NCI-H345 (cell line): ENCODE measurements around the gene UBXN1.
"Not testable (repeated sequence)": the region's sequence is repeated elsewhere in the genome, so short reads cannot be mapped to it uniquely, and the experiment has no call there.

Source experiments
- DNase-seq: peaks from one replicate; lab custom pipeline; 2025; lab: John Stamatoyannopoulos, UW

The UBXN1 gene

GRCh38 chr11:62671608-62672389 is 7.1 kb downstream of the UBXN1 start, which contains the start of the genes LBHD1 and UQCC3:
TSS of gene LBHD1 (minus strand) at chr11:62672267. CDS start at chr11:62670031, 2,236 bp downstream.
TSS of gene UQCC3 (plus strand) at chr11:62671673. CDS start at chr11:62671746, 73 bp downstream.
- DNase-seq, result peak; percentile 83

DNA sequence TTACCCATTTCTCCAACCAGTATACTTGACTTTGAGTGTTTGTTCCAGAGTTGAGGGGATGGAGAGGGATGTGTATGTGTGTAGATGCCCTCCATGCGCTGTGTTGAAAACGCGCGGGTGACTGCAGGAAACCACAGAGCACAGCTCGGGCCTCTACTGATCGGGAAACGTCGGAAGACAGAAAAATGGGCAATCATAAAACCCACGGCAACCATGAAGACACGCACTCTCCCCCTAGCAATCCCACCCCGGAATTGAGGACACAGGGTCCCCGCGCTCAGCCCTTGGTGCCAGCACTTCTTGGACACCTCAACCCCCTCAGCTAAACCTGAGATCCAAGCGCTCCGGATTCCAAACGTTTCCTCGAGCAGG is 7.7 kb downstream of the UBXN1 start:
- DNase-seq, result no peak

DNA sequence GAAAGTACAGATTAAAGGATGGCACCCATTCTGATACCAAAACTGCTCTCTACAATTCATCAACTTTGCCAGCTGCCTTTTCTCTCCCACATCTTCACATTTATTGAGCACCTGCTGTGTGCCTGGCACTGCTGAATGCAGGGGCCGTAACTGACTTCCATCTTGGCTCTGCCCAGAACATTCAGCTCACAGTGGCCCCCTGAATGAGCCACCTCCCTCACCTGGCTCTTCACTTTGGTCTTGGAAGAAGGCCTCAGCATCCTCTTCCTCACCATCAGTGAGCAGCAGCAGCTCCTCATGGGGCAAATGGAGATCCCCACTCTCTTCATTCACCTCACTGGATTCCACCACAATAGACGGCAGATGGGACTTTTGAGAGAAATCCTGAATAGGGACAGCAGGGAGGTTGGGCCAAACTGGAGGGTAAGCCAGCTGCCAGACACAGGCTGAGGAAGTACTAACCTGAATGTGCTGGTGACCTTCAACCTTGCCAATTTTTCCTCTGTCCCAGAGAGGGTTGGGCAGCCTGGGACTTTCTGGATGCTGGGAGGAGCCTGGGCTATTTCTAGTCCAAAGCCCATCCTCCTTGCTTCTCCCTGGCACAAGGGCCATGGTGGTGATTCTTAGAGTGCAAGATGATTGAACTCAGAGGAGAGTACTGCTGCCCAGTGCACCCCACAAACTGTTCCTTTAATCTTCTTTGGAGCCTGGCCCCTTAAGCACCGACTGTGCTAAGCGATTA is 9.3 kb downstream of the UBXN1 start:
- DNase-seq, result no peak

DNA sequence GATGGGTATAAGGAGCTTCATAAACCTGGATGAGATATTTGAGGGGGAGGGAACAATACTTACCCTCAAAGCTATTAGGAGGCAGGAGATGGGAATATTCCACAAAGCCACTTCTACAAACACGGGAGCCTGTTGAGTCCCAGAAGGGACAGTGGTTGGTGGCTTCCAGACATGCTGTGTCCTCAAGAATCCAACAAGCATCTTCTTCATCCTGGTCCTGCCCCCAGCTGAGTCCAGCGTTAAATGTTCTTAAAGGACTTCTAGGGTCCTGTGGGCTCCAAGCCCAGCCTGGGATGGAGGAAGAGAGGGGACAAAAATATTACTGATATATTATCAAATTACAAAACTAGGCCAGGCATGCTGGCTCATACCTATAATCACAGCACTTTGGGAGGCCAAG is 11.4 kb downstream of the UBXN1 start:
- DNase-seq, result no peak

GRCh38 chr11:62666259-62666926 is 12.5 kb downstream of the UBXN1 start:
- DNase-seq, result no peak

DNA sequence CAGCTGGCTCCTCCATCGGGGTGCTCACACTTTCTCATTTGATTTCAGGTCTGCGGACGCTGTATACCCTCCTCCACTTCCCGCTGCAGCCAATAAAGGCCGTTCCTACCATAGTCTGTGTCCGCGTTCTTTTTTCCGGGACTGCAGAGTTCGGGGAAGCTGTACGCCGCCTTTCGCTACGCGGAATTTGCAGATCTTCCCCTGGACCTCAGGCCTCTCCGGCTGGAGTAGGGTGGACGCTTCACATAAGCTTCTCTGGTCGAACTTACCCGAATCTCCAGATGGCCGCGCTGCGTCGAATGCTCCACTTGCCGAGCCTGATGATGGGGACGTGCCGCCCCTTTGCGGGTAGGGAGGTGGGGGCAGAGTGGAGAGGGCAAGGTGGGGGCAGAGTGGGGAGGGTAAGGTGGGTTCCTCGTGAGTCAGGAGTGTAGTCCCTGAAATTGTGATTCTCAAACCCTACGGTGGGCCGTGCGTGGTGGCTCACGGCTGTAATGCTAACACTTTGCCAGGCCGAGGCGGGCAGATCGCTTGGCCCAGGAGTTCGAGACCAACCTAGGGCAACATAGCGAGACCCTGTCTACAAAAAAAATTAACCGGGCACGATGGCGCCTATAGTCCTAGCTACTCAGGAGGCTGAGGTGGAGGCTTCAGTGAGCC is 13.1 kb downstream of the UBXN1 start:
- DNase-seq, result peak; percentile 57

DNA sequence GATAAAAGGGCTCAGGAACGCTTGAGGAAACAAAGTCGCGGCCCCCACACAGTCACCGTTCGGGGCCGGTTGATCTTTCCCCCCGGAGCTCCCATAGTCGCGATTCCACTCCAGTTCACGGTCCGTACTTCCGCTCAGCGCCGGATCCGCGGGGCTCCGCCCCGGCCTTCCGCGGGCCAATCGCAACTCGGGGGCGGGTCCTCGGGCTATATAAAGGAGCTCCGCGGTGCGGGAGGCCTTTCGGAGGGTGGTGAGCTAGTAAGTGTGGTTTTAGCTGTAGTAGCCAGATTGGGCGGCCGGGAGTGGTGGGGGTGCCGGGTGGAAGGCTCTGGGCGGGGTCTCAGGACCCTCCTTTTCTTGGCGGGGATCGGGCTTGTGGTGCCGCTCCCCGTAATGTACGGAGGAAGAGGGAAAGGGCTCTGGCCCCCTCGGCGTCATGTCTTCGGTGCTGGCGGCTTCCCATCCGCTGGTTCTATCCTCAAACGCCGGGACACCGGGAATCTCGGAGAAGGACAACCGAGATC is 13.7 kb downstream of the UBXN1 start, which contains the start of the genes C11orf98 and CSKMT:
TSS of gene C11orf98 (minus strand) at position 136 of the 524 bp plus-strand sequence. CDS start at position 95, 41 bp downstream.
TSS of gene CSKMT (plus strand) at position 238 of the 524 bp plus-strand sequence. CDS start 568 bp downstream, outside the sequence.
- peak; percentile 95 for DNase-seq

DNA sequence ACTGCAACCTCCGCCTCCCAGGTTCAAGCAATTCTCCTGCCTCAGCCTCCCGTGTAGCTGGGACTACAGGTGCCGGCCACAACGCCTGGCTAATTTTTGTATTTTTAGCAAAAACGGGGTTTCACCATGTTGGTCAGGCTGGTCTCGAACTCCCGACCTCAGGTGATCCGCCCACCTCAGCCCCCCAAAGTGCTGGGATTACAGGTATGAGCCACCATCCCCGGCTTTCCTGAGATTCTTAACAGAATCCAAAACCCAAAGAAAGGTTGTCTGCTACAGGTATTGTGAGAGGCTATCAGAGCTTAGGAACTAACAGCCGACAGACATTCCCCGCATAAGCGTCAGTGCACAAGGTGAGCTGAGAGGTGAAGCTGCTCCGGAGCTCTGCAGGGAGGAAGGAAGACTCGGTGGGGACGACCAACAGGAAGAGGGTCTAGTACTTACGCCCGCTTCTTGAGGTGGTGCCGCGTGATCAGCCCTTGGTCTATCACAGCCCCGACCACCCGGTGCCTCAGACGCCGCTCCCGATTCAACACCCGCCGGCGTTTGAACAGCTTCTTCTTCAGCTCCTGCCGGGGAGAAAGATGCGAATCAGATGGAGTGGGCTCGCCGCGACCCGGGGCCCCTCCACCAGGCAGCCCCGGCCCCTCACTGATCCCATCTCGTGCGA is 14.3 kb downstream of the UBXN1 start:
- DNase-seq, result peak; percentile 62

DNA sequence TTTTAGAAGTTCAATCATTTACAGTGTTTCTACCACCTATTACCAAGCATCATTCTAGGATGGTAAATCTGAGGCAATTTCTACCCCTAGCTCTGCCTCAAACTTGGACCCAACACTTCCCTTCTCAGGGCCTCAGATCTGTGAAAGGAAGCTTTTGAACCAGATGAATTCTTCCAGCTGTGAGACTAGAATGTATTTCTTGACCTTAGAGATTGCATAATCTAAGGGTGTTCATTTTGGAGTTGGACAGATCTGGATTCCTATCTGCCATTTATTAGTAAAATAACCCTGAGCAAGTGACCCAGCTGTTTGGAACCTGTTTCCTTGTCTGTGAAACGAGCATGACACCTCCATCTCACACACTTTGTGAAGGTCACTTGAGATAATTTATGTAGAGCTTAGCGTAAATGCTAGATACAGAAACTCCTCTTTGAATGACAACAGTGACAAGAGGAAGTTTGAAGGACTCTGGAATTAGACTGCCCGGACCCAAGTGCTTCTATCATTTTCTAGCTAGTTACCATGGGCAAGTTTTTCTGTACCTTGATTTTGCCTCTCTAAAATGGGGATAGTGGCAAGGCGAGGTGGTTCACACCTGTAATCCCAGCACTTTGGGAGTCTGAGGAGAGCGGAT is 22.0 kb downstream of the UBXN1 start:
- no peak for DNase-seq

GRCh38 chr11:62654297-62654696 is 24.6 kb downstream of the UBXN1 start:
- DNase-seq, result no peak

GRCh38 chr11:62652161-62653006 is 26.5 kb downstream of the UBXN1 start:
- DNase-seq, result no peak

- DNase-seq, result not testable (repeated sequence)
Observed at GRCh38 chr11:62650283-62650682, 28.6 kb downstream of the UBXN1 start.

GRCh38 chr11:62649486-62649885 is 29.4 kb downstream of the UBXN1 start:
- no peak for DNase-seq

DNA sequence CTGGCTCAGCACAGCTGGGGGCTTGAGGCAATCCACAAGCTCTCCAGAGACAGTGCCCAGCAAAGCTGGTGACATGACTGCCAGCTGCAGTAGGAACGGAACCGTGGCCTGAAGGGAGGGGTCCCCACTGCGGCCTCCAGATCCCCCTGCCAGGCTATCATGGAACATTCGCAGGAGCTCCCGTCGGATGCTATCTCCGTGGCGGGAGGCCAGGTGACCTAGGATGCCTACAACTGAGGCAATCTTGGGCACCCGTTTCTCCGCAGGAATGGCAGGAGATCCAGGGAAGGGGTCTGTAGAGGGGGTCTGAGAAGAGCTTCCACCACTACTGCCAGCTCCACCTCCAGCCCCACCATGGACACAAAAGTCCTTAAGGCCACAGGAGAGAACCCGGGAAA is 29.9 kb downstream of the UBXN1 start:
- DNase-seq, result no peak

GRCh38 chr11:62648185-62648966 is 30.5 kb downstream of the UBXN1 start:
- no peak for DNase-seq

GRCh38 chr11:62647609-62648005 is 31.3 kb downstream of the UBXN1 start:
- DNase-seq, result no peak

DNA sequence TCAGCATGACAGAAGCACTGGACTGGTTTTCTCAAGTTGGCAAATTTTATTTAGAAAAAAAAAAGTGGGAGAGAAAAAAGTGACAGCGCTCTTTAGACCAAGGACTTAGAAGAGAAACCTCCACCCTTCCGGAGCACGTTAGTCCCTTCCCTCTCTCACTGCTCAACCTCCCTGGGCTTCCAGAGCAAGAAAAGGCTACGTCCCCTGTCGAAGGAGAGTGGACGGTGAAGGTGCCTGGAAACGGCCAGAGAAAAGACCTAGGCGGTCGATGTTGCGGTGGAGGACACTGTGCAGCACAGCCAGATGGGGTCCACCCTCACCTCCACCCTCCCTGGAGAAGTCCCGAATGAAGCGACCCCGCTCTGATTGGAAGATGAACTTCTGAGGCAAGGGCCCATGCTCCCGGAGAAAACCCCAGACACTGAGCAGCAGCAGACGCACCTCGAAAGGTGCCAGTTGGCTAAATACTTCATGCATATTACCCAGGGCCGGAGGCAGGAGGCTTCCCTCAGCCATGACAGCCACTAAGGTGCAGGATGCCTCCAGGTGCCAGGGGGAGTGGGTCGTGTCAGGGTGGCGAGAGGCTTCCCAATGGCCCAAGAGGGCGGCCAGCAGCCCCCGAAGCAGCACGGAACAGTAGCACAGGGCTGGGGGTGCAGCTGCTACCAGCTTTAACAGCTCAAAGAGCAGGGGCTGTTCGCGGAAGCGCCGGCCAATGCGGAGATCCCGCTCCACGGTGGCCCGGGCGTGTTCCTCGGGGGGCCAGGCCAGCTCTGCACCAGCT is 31.9 kb downstream of the UBXN1 start:
- no peak for DNase-seq
